ENCODE measurements around the gene SYT7. TPM values are rescaled to one million over a fixed set of nuclear protein-coding genes. Genes with fewer than 3 reads are reported as not detected.

Gene SYT7
- total and polyA plus RNA-seq, 2 of the 8 experiments (the other 6 are each of a cell fraction or from before 2014, with no cell fraction given) = 9.6 to 10.5 TPM

- H3K4me3 ChIP-seq (ENCODE audit: extremely low read depth in 1 of 4, insufficient read depth in 2 of 4, low read depth in 3 of 4, low read length in 4 of 4) = no peak overlapping the region
- DNase-seq (ENCODE audit: low read depth in 1 of 2, low spot score in 2 of 2) (no peak), FAIRE-seq (no peak)
- no peaks in the 10 kb centered on the region for H3K79me2 ChIP-seq (ENCODE audit: control insufficient read depth in 1 of 2, insufficient read depth in 2 of 2, low read length in 2 of 2)
- H2BK120ac ChIP-seq (replicated peaks; ENCODE audit: low read depth, low read length) = no peak overlapping the region
- peak overlapping the region; percentile 9; the same call in 1 of the 2 replicates for H3K18ac ChIP-seq (ENCODE audit: extremely low read depth, low read length)
- H4K5ac ChIP-seq (ENCODE audit: insufficient read length, low read depth, low read length) = no peak overlapping the region
- ChIA-PET POLR2A (ENCODE audit: partially characterized antibody) (interaction anchor here (1.3 kb wide), 1 partner anchor 9 kb away, joined by 3 read pairs; no protein-coding TSS in a partner anchor), CTCF (ENCODE audit: partially characterized antibody) (interaction anchor here (0.9 to 23.7 kb wide), 19 partner anchors 13 to 133 kb away, joined by 3 to 330 read pairs (median 5); partner anchors contain the start of gene LRRC10B)
- H3K23ac ChIP-seq (ENCODE audit: insufficient read length) = no peak overlapping the region
- no peak overlapping the region for H2BK5ac ChIP-seq (ENCODE audit: low read depth, low read length)
- no peak overlapping the region for H3K4me2 ChIP-seq (ENCODE audit: insufficient read depth in 1 of 2, low read depth in 2 of 2, low read length in 2 of 2)
- no peak overlapping the region for H3K27ac ChIP-seq (ENCODE audit: low read depth, low read length)
- no peak overlapping the region for H3K4ac ChIP-seq (replicated peaks; ENCODE audit: insufficient read length, low read depth, low read length)
- H3K56ac ChIP-seq (replicated peaks; ENCODE audit: insufficient read length, low read depth, low read length) = no peak overlapping the region
- H3K27me3 ChIP-seq (replicated peaks in 1 of 4; ENCODE audit: control insufficient read depth in 3 of 4, extremely low read depth in 1 of 4, insufficient read depth in 3 of 4, low read length in 3 of 4) = no peaks in the 10 kb centered on the region; a peak in 1 of 7 replicates
- H3K14ac ChIP-seq (ENCODE audit: insufficient read length) = no peak overlapping the region
- peak overlapping the region; percentile 56; the same call in 1 of the 2 replicates for H2AK5ac ChIP-seq (ENCODE audit: low read depth, low read length)
- peaks cover 0 to 1% of the 10 kb centered on the region in 2 experiments for H4K20me1 ChIP-seq (replicated peaks in 1 of 2; ENCODE audit: control insufficient read depth in 1 of 2, insufficient read depth in 2 of 2, low read length in 2 of 2)
- H3K79me1 ChIP-seq (ENCODE audit: low read depth, low read length) = no peaks in the 10 kb centered on the region
- H3K23me2 ChIP-seq (ENCODE audit: low read depth, low read length) = no peaks in the 10 kb centered on the region
- 93% methylated on average over 11 of the region's 11 CpGs; no CpG with 5 or more reads in 1 of the 2 experiments for WGBS, 2 experiments (ENCODE audit: extremely low coverage in 1 of 2, insufficient coverage in 1 of 2, insufficient read length in 1 of 2, insufficient replicate concordance in 2 of 2, low coverage in 1 of 2, low lambda C conversion rate in 2 of 2, missing lambda C conversion rate in 1 of 2)
- H3K9me3 ChIP-seq (ENCODE audit: insufficient read depth in 2 of 2, low read depth in 1 of 2, low read length in 1 of 2) = no peaks in the 10 kb centered on the region
- peaks cover 5 to 35% (median 18%) of the 10 kb centered on the region in 4 experiments for H3K4me1 ChIP-seq (replicated peaks in 1 of 4; ENCODE audit: control insufficient read depth in 3 of 4, insufficient read depth in 4 of 4, low read length in 3 of 4)
- H2BK20ac ChIP-seq (ENCODE audit: low read length) = peak overlapping the region; percentile 95; the same call in 1 of the 2 replicates
- H4K8ac ChIP-seq (ENCODE audit: extremely low read depth, insufficient read depth, low read length) = no peak overlapping the region
- H4K91ac ChIP-seq (replicated peaks; ENCODE audit: insufficient read length, low read length) = peak overlapping the region; percentile 46
- no peak overlapping the region for H3K9ac ChIP-seq (replicated peaks in 1 of 4; ENCODE audit: extremely low read depth in 1 of 4, low read depth in 3 of 4, low read length in 3 of 4)
- peak overlapping the region; percentile 19; the same call in 1 of the 2 replicates for H2BK15ac ChIP-seq (ENCODE audit: low read length)
- H3K36me3 ChIP-seq (ENCODE audit: control insufficient read depth in 2 of 4, insufficient read depth in 4 of 4, low read length in 3 of 4) = no peaks in the 10 kb centered on the region
- peak overlapping the region; percentile 53; the same call in 1 of the 2 replicates for H2BK12ac ChIP-seq (ENCODE audit: low read depth, low read length)
- no peak overlapping the region for H2AFZ ChIP-seq (ENCODE audit: low read length)
- TF ChIP-seq ZNF274 (IDR thresholded peaks at IDR 0.05; ENCODE audit: borderline replicate concordance, extremely low read depth, low read length) (no peak), CREB1 (IDR thresholded peaks at IDR 0.05) (no peak), HDAC2 (IDR thresholded peaks at IDR 0.05; ENCODE audit: borderline replicate concordance in 1 of 2, low read depth in 2 of 2, low read length in 2 of 2) (no peak), MAX (IDR thresholded peaks at IDR 0.05) (no peak), SP1 (IDR thresholded peaks at IDR 0.05; ENCODE audit: low read depth, low read length) (no peak), E2F6 (IDR thresholded peaks at IDR 0.05) (no peak), SRF (IDR thresholded peaks at IDR 0.05; ENCODE audit: low read depth, low read length) (no peak), SIN3A (conservative IDR thresholded peaks at IDR 0.05 in 1 of 2, IDR thresholded peaks at IDR 0.05 in 1 of 2; ENCODE audit: low read depth in 1 of 2, low read length in 2 of 2) (no peak), CBX8 (IDR thresholded peaks at IDR 0.05; ENCODE audit: borderline replicate concordance, low read depth, low read length) (no peak), EZH2 (IDR thresholded peaks at IDR 0.05; ENCODE audit: low read depth, low read length, severe bottlenecking) (no peak), TCF12 (IDR thresholded peaks at IDR 0.05; ENCODE audit: low read depth, low read length) (no peak), SAP30 (IDR thresholded peaks at IDR 0.05; ENCODE audit: insufficient read depth, insufficient replicate concordance, low read length) (no peak)
Observed at GRCh38 chr11:61539006-61539405, 41.9 kb downstream of the SYT7 start.

Measured in H1 (cell line).